RWPE2 (cell line): ENCODE results near the gene BLOC1S4.

Experiments used
- ATAC-seq: fragments of 200-7000 bp; cut with Tn5 transposase; 3 replicates; pipeline ENCODE4 v1.9.1; 2021; ENCODE audit warnings: low read depth
- DNase-seq: peaks from one replicate; pipeline ENCODE4 v3.0.0-alpha.2; 2020; ENCODE audit warnings: low spot score
- H3K27ac ChIP-seq: fragments of 450-650 bp; 2 replicates; pipeline ENCODE4 v1.5.1; 2017; ENCODE audit warnings: mild to moderate bottlenecking; ENCODE audit not compliant: poor library complexity, severe bottlenecking
- H3K27me3 ChIP-seq: fragments of 250-450 bp; sonication (Bioruptor Pico); 2 replicates; pipeline ENCODE4 v1.5.1; 2021; ENCODE audit warnings: mild to moderate bottlenecking, moderate library complexity; ENCODE audit not compliant: insufficient read depth, poor library complexity, severe bottlenecking
- H3K36me3 ChIP-seq: fragments of 250-450 bp; sonication (Bioruptor Pico); 2 replicates; pipeline ENCODE4 v1.5.1; 2020; ENCODE audit warnings: low read depth, mild to moderate bottlenecking, moderate library complexity
- H3K4me1 ChIP-seq: fragments of 250-450 bp; sonication (Bioruptor Pico); 2 replicates; pipeline ENCODE4 v1.5.1; 2021; ENCODE audit warnings: mild to moderate bottlenecking, moderate library complexity; ENCODE audit not compliant: insufficient read depth, poor library complexity, severe bottlenecking
- H3K4me3 ChIP-seq: fragments of 250-450 bp; sonication (Bioruptor Pico); 2 replicates; pipeline ENCODE4 v1.5.1; 2021; ENCODE audit warnings: mild to moderate bottlenecking, moderate library complexity; ENCODE audit not compliant: severe bottlenecking
- H3K9me3 ChIP-seq: fragments of 250-450 bp; sonication (Bioruptor Pico); 2 replicates; pipeline ENCODE4 v1.5.1; 2021; ENCODE audit warnings: mild to moderate bottlenecking, moderate library complexity; ENCODE audit not compliant: severe bottlenecking
- TF ChIP-seq, protein P1 (sequence below): fragments of 450-650 bp; IDR thresholded peaks from one replicate; pipeline ENCODE4 v1.5.1; 2017; ENCODE audit warnings: mild to moderate bottlenecking, moderate library complexity; ENCODE audit not compliant: poor library complexity, severe bottlenecking

BLOC1S4 gene

DNA sequence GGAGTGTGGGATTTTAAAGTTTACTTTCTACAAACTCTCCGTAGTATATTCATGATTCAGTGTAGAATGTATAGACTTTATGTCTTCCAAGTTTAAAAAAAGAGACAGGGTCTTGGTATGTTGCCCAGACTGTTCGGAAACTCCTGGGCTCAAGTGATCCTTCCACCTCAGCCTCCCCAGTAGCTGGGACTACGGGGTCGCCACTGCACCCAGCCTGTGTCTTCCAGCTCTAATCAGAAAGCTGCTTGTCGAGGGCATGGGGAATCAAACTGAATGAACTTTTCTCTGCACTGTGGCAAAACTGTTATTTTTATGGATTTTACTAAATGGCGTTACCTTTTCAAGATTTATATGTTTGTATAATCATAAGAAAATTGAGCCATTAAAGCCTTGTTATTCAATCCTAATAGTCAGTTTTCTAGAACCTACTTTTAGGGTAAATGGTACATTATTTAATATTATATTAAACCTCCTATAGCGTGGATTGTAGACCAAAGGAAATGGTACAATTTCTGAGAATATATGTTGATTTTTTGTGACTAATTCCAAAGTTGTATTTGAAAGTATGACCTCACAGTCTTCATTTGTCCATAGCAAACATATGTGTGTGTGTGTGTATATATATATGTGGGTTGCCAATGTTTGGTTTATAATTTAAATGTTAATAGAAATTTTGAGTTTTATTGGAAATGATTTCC lies 1.1 kb downstream of the BLOC1S4 start:
- Histone ChIP-seq H3K27me3 (no peaks in the 10 kb centered on the region), H3K4me3 (peak overlapping the region; percentile 92), H3K9me3 (no peaks in the 10 kb centered on the region), H3K36me3 (peaks cover 5% of the 10 kb centered on the region), H3K4me1 (peaks cover 3% of the 10 kb centered on the region), H3K27ac (peak overlapping the region; percentile 54)
- DNase-seq (no peak), ATAC-seq (0 out of 3 replicates have a peak, but pooled peaks have one; percentile 14)
- TF ChIP-seq, protein P1, sequence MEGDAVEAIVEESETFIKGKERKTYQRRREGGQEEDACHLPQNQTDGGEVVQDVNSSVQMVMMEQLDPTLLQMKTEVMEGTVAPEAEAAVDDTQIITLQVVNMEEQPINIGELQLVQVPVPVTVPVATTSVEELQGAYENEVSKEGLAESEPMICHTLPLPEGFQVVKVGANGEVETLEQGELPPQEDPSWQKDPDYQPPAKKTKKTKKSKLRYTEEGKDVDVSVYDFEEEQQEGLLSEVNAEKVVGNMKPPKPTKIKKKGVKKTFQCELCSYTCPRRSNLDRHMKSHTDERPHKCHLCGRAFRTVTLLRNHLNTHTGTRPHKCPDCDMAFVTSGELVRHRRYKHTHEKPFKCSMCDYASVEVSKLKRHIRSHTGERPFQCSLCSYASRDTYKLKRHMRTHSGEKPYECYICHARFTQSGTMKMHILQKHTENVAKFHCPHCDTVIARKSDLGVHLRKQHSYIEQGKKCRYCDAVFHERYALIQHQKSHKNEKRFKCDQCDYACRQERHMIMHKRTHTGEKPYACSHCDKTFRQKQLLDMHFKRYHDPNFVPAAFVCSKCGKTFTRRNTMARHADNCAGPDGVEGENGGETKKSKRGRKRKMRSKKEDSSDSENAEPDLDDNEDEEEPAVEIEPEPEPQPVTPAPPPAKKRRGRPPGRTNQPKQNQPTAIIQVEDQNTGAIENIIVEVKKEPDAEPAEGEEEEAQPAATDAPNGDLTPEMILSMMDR: no peak

DNA sequence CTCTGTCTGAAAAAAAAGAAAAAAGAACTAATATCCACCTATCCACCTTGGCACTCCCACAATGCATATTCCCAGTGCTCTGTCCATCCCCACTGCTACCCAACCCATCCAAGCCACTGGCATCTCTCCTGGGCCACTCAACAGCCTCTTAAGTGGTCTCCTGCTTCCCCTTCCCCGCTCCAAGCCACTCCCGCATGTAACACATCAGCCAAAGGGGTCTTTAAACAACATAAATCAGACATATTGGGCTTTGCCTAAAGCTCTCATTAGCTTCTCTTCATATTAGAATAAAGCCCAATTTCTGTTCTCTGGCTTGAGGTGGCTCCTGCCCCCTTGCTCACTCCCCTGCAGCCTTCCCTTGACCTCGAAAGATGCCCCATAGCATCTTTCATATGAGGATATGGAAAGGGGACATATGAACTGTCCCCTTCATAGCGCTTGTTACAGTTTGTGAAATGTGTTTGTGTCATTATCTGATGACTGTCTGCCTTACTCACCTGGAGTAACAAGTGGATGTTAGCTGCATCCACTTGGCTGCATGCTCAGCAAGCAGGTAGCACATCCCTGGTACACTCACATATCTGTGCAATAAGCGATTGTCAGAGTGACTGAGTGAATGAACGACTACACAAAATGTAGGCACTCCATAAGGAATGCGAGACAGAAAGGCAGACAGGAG lies 3.1 kb downstream of the BLOC1S4 start:
- Histone ChIP-seq H3K9me3 (no peaks in the 10 kb centered on the region), H3K27me3 (no peaks in the 10 kb centered on the region), H3K4me1 (peaks cover 3% of the 10 kb centered on the region), H3K27ac (no peak overlapping the region), H3K4me3 (no peak overlapping the region), H3K36me3 (peaks cover 5% of the 10 kb centered on the region)
- ATAC-seq (no peak), DNase-seq (no peak)
- TF ChIP-seq, protein P1: no peak

DNA sequence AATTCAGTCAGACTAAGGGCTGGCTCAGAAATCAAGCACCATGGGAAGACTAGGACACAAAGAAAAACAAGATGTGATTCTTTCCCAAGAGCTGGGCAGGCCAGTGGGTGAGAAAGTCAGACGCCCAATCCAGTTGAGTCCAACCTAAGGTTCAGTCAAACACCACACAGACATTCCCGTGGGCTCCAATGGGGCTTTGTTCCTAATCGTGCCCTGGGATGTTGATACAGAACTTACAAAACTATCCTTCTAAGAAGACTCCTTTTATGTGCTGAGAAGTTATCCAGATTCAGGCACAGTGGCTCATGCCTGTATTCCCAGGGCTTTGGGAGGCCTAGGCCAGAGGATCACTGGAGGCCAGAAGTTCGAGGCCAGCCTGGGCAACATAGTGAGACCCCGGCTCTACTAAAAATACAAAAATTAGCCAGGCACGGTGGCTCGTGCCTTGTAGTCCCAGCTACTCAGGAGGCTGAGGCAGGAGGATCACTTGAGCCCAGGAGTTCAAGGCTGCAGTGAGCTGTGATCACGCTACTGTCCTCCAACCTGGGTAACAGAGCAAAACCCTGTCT lies 3.7 kb downstream of the BLOC1S4 start:
- no peak overlapping the region for H3K4me3 ChIP-seq
- H3K36me3 ChIP-seq: peaks cover 5% of the 10 kb centered on the region
- ATAC-seq (no peak), DNase-seq (no peak)
- no peaks in the 10 kb centered on the region for H3K27me3 ChIP-seq
- TF ChIP-seq, protein P1: no peak
- H3K4me1 ChIP-seq: peaks cover 3% of the 10 kb centered on the region
- H3K27ac ChIP-seq: no peak overlapping the region
- no peaks in the 10 kb centered on the region for H3K9me3 ChIP-seq

DNA sequence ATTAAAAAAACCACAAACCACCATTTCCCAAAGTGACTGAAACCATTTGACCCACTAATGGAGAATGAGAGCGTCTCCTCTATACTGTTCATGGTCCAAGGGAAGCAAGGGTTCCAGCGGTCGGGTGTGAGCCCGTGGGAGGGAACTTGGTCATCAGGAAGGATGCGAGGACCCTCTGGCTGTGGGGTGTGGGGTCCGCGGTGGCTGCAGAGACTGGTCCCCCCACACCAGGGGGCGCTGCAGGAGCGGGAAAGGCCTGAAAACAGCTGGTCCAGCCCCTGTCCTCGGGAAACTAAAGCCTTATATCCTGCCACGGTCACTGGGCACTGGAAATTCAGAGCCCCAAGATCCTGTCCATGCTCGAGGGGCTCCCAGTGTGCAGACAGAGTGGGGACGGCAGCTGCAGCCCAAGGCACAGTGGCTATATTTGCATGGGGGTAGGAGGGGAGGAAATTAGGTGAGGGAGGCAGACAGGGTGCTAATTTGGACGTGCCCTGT lies 4.3 kb downstream of the BLOC1S4 start:
- Histone ChIP-seq H3K27me3 (no peaks in the 10 kb centered on the region), H3K4me1 (peaks cover 3% of the 10 kb centered on the region), H3K36me3 (peaks cover 5% of the 10 kb centered on the region), H3K27ac (no peak overlapping the region), H3K4me3 (no peak overlapping the region), H3K9me3 (no peaks in the 10 kb centered on the region)
- ATAC-seq (peak; percentile 71), DNase-seq (peak; percentile 81)
- TF ChIP-seq, protein P1: peak; percentile 95
